GM21529 (cell line): ENCODE data around the gene SGCG.

Experiments used
- ATAC-seq: cut with Tn5 transposase; IDR thresholded peaks from one replicate; pipeline ENCODE4 v1.9.1; 2021; ENCODE audit not compliant: unreplicated experiment

Gene SGCG

GRCh38 chr13:23323946-23324709 lies 143.3 kb downstream of the SGCG start:
- no peak for ATAC-seq

GRCh38 chr13:23325191-23325590 lies 144.4 kb downstream of the SGCG start:
- no peak for ATAC-seq

GRCh38 chr13:23330356-23330755 lies 149.6 kb downstream of the SGCG start:
- no peak for ATAC-seq

GRCh38 chr13:23339225-23339624 lies 158.4 kb downstream of the SGCG start:
- ATAC-seq: no peak

GRCh38 chr13:23344931-23345595 lies 164.3 kb downstream of the SGCG start:
- ATAC-seq: no peak

GRCh38 chr13:23347601-23348000 lies 166.8 kb downstream of the SGCG start:
- ATAC-seq: no peak

- ATAC-seq: no peak
These were observed 167.7 kb downstream of the SGCG start for GRCh38 chr13:23348262-23349127.

- ATAC-seq: no peak
These were observed 168.6 kb downstream of the SGCG start for GRCh38 chr13:23349161-23349897.

- ATAC-seq: no peak
These were observed 169.2 kb downstream of the SGCG start for GRCh38 chr13:23350009-23350408.

GRCh38 chr13:23352161-23352560 lies 171.4 kb downstream of the SGCG start:
- no peak for ATAC-seq

GRCh38 chr13:23354520-23354919 lies 173.7 kb downstream of the SGCG start:
- no peak for ATAC-seq

GRCh38 chr13:23356368-23356767 lies 175.6 kb downstream of the SGCG start:
- no peak for ATAC-seq

GRCh38 chr13:23357349-23357748 lies 176.6 kb downstream of the SGCG start:
- ATAC-seq: no peak

- no peak for ATAC-seq
These were observed 179.1 kb downstream of the SGCG start for GRCh38 chr13:23359882-23360281.

GRCh38 chr13:23365652-23366051 lies 184.9 kb downstream of the SGCG start:
- ATAC-seq: no peak

GRCh38 chr13:23367907-23368306 lies 187.1 kb downstream of the SGCG start:
- no peak for ATAC-seq

- no peak for ATAC-seq
These were observed 191.6 kb downstream of the SGCG start for GRCh38 chr13:23372264-23372906.
